ENCODE measurements around the gene TYW3. TPM values are rescaled to one million over a fixed set of nuclear protein-coding genes. Genes with fewer than 3 reads are reported as not detected.
"Not testable (repeated sequence)": the region's sequence is repeated elsewhere in the genome, so short reads cannot be mapped to it uniquely, and the experiment has no call there.

TYW3 gene
- total RNA-seq, 1 donor from 2014 or later: 7.6 TPM

GRCh38 chr1:74728736-74729135, 4.2 kb upstream of the TYW3 start:
- peaks cover 12% of the 10 kb centered on the region for H3K9me3 Mint-ChIP-seq (ENCODE audit: unreplicated experiment)

GRCh38 chr1:74729741-74730478, 3.0 kb upstream of the TYW3 start:
- H3K27ac Mint-ChIP-seq (ENCODE audit: unreplicated experiment): peak overlapping the region; percentile 15
- no peak for TF ChIP-seq CTCF (IDR thresholded peaks at IDR 0.05; ENCODE audit: partially characterized antibody, unreplicated experiment)
- H3K9me3 Mint-ChIP-seq (ENCODE audit: unreplicated experiment): peaks cover 10% of the 10 kb centered on the region
- peaks cover 14% of the 10 kb centered on the region for H3K36me3 Mint-ChIP-seq (ENCODE audit: unreplicated experiment)
- H3K4me3 Mint-ChIP-seq (ENCODE audit: unreplicated experiment): no peak overlapping the region
- peaks cover 2% of the 10 kb centered on the region for H3K27me3 Mint-ChIP-seq (ENCODE audit: unreplicated experiment)
- peaks cover 20% of the 10 kb centered on the region for H3K4me1 Mint-ChIP-seq (ENCODE audit: low read depth, unreplicated experiment)
- no peak for DNase-seq

More at GRCh38 chr1:74728736-74729135, 4.2 kb upstream of the TYW3 start:
- Mint-ChIP-seq H3K4me1 (ENCODE audit: low read depth, unreplicated experiment) (peaks cover 13% of the 10 kb centered on the region), H3K27me3 (ENCODE audit: unreplicated experiment) (peaks cover 2% of the 10 kb centered on the region), H3K4me3 (ENCODE audit: unreplicated experiment) (peak overlapping the region; percentile 8), H3K27ac (ENCODE audit: unreplicated experiment) (peak overlapping the region; percentile 87), H3K36me3 (ENCODE audit: unreplicated experiment) (peaks cover 14% of the 10 kb centered on the region)
- TF ChIP-seq CTCF (IDR thresholded peaks at IDR 0.05; ENCODE audit: partially characterized antibody, unreplicated experiment): no peak
- DNase-seq: peak; percentile 39

- no peak for DNase-seq
- peaks cover 22% of the 10 kb centered on the region for H3K4me1 Mint-ChIP-seq (ENCODE audit: low read depth, unreplicated experiment)
- no peak overlapping the region for H3K27ac Mint-ChIP-seq (ENCODE audit: unreplicated experiment)
- H3K4me3 Mint-ChIP-seq (ENCODE audit: unreplicated experiment): peak overlapping the region; percentile 63
- peaks cover 8% of the 10 kb centered on the region for H3K9me3 Mint-ChIP-seq (ENCODE audit: unreplicated experiment)
- H3K27me3 Mint-ChIP-seq (ENCODE audit: unreplicated experiment): peaks cover 2% of the 10 kb centered on the region
- peaks cover 7% of the 10 kb centered on the region for H3K36me3 Mint-ChIP-seq (ENCODE audit: unreplicated experiment)
- TF ChIP-seq CTCF (IDR thresholded peaks at IDR 0.05; ENCODE audit: partially characterized antibody, unreplicated experiment): no peak
These were observed 1.4 kb upstream of the TYW3 start for GRCh38 chr1:74731399-74732052.

DNA sequence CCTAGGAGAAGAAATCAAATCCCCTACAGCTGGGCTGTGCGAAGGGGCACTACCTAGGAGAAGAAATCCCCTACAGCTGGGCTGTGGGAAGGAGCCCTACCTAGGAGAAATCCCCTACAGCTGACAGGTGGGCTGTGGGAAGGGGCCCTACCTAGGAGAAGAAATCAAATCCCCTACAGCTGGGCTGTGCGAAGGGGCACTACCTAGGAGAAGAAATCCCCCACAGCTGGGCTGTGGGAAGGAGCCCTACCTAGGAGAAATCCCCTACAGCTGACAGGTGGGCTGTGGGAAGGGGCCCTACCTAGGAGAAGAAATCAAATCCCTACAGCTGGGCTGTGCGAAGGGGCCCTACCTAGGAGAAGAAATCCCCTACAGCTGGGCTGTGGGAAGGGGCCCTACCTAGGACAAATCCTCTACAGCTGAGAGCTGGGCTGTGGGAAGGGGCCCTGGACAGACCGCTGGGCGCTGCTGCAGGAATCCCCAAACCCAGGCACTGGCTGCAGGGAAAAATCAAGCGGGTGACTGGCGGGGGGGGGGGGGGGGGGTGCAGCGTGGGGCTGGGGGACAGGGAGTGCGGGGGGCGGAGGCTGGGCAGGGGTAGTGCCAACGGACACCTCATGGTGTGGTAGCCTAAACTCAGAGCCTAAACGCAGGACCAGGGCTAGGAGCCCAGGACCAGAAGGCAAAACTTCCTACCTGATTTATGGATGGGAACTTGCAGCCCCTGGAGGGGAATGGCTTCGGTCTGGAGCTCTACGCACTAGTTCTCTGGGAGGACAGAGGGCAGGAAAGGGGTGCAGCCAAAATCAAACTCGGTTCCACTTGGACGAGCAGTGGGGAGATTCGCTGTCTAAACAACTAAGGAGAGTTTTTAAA, 643 bp upstream of the TYW3 start:
- not testable (repeated sequence) for H3K9me3 Mint-ChIP-seq (ENCODE audit: unreplicated experiment); H3K27me3 Mint-ChIP-seq (ENCODE audit: unreplicated experiment); H3K36me3 Mint-ChIP-seq (ENCODE audit: unreplicated experiment)
- peak; percentile 24 for DNase-seq
- Mint-ChIP-seq H3K4me1 (ENCODE audit: low read depth, unreplicated experiment) (peaks cover 22% of the 10 kb centered on the region), H3K27ac (ENCODE audit: unreplicated experiment) (peak overlapping the region; percentile 96), H3K4me3 (ENCODE audit: unreplicated experiment) (peak overlapping the region; percentile 92)
